ENCODE measurements around the gene RFXANK.

RFXANK gene

GRCh38 chr19:19234220-19234816 is 42.3 kb downstream of the RFXANK start:
- DNase-seq, result no peak

DNA sequence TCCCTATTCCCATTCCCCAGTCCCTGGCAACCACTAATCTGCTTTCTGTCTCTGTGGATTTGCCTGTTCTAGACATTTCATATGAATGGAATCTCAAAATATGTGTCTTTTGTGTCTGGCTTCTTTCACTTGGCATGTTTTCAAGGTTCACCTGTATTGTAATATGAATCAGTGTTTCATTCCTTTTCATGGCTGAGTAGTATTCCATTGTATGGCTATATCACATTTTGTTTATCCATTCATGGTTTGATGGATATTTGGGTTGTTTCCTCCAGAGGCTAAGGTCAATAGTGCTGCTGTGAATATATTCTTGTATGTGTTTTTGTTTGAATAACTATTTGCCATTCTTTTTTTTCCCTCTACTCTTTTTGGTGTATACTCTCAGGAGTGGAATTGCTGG is 44.1 kb downstream of the RFXANK start:
- no peak for DNase-seq

- no peak for DNase-seq
These were observed 46.3 kb downstream of the RFXANK start for GRCh38 chr19:19238126-19238894.

DNA sequence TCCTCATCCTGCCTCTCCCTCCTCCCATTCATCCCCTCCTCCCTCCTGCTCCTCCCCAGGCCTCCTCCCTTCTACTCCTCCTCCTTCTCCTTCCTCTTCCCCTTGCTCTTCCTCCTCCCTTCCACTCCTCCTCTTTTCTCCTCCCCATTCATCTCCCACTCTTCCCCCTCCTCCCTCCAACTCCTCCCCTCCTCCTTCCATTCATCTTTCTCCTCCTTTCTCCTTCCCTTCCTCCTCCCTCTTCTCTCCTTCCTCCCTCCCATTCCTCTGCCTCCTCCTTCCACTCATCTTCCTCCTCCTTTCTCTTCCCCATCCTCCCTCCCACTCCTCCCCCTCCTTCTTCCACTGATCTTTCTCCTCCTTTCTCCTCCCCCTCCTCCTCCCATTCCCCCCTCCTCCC is 47.6 kb downstream of the RFXANK start:
- no peak for DNase-seq

DNA sequence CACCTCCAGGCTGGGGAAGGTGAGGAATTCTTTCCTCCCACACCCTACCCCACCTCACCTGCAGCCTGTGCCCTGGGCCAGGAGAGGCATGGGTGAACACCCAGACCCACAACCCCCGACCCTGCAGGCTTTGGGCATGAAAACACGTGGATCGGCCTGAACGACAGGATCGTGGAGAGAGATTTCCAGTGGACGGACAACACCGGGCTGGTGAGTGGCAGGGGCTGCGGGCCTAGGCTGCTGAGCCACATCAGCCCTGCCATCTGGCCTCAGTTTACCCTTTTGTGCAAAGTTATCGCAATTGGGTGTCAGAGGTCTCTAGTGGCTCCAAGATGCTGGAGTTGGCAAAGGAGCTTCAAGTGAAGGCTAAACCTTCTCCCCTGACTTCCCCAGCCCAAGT is 48.4 kb downstream of the RFXANK start:
- DNase-seq, result no peak

- DNase-seq, result no peak
These were observed 58.2 kb downstream of the RFXANK start for GRCh38 chr19:19250196-19250801.
